HEK293 (cell line): Measurements from ENCODE around the gene TOR2A.

Experiments used
- EGR2 ChIP-seq: fragments of 450-650 bp; formaldehyde crosslinking; IDR thresholded peaks from 2 replicates; pipeline ENCODE4 v1.5.1; 2016; ENCODE audit warnings: low read depth, missing biosample characterization, missing genetic modification characterization

TOR2A gene

GRCh38 chr9:127682351-127683136, 52.5 kb downstream of the TOR2A start (continued):
- no peak for TF ChIP-seq EGR2 (tag by site-specific recombination)
